SU-DHL-6 (cell line): Measurements from ENCODE around the gene FAM135A.

Source experiments
- H2AFZ ChIP-seq: fragments of 200-600 bp; sonication (generic); 2 replicates; pipeline ENCODE4 v1.6.1; 2014; ENCODE audit warnings: low read depth, mild to moderate bottlenecking, moderate library complexity, mixed read lengths, antibody characterized with exemption, low read length; ENCODE audit not compliant: severe bottlenecking
- H3F3A ChIP-seq: fragments of 200-600 bp; shearing (Covaris generic); 2 replicates; pipeline ENCODE4 v1.6.0; 2016; ENCODE audit warnings: antibody characterized with exemption, mild to moderate bottlenecking; ENCODE audit not compliant: insufficient read depth
- H3K27ac ChIP-seq: fragments of 200-600 bp; sonication (generic); 2 replicates; pipeline ENCODE4 v1.5.1; 2016; ENCODE audit warnings: low read depth, mild to moderate bottlenecking, low read length, moderate library complexity, mixed read lengths
- H3K27me3 ChIP-seq: fragments of 200-600 bp; sonication (generic), shearing (Covaris generic); 2 replicates; pipeline ENCODE4 v1.6.0; 2014; ENCODE audit warnings: mild to moderate bottlenecking, low read length
- H3K36me3 ChIP-seq: fragments of 200-600 bp; sonication (generic); 2 replicates; pipeline ENCODE4 v1.6.1; 2014; ENCODE audit warnings: mild to moderate bottlenecking, low read length, mixed read lengths
- H3K4me2 ChIP-seq: fragments of 300-600, 200-600 bp; shearing (Covaris generic), sonication (generic); 2 replicates; pipeline ENCODE4 v1.6.0; 2014; ENCODE audit warnings: low read length, low read depth, mild to moderate bottlenecking; ENCODE audit not compliant: poor library complexity, severe bottlenecking
- H3K4me3 ChIP-seq: fragments of 200-600 bp; sonication (generic); 2 replicates; pipeline ENCODE4 v1.5.1; 2014; ENCODE audit warnings: antibody characterized with exemption, low read length, mild to moderate bottlenecking, mixed read lengths; ENCODE audit not compliant: insufficient read depth, poor library complexity, severe bottlenecking
- H3K79me2 ChIP-seq: fragments of 200-600 bp; sonication (generic); 2 replicates; pipeline ENCODE4 v1.6.1; 2014; ENCODE audit warnings: mild to moderate bottlenecking, low read length, moderate library complexity; ENCODE audit not compliant: insufficient read depth
- H3K9ac ChIP-seq: fragments of 200-600 bp; sonication (generic); 2 replicates; pipeline ENCODE4 v1.7.0; 2014; ENCODE audit warnings: mild to moderate bottlenecking, low read length
- H3K9me2 ChIP-seq: fragments of 200-600 bp; sonication (generic); replicated peaks from 2 replicates; pipeline ENCODE4 v1.6.1; 2014; ENCODE audit warnings: low read length; ENCODE audit not compliant: insufficient read depth
- H3K9me3 ChIP-seq: fragments of 200-600 bp; sonication (generic); 2 replicates; pipeline ENCODE4 v1.6.1; 2014; ENCODE audit warnings: low read length, mixed read lengths; ENCODE audit not compliant: insufficient read depth
- H4K20me1 ChIP-seq: fragments of 200-600 bp; sonication (generic); 2 replicates; pipeline ENCODE4 v1.6.1; 2014; ENCODE audit warnings: low read depth, mild to moderate bottlenecking, antibody characterized with exemption, low read length, moderate library complexity, mixed read lengths
- CTCF ChIP-seq: fragments of 200-600 bp; sonication (generic); IDR thresholded peaks from one replicate; pipeline ENCODE4 v1.5.1; 2017; ENCODE audit warnings: antibody characterized with exemption, mild to moderate bottlenecking, low read length, moderate library complexity; ENCODE audit not compliant: insufficient read depth, poor library complexity, severe bottlenecking
- EZH2phosphoT487 ChIP-seq: fragments of 200-600 bp; sonication (generic), shearing (Covaris generic); conservative IDR thresholded peaks from 2 replicates; pipeline ENCODE4 v1.6.1; 2018; ENCODE audit warnings: mild to moderate bottlenecking, antibody characterized with exemption, low read length, moderate library complexity, mixed read lengths

FAM135A gene

DNA sequence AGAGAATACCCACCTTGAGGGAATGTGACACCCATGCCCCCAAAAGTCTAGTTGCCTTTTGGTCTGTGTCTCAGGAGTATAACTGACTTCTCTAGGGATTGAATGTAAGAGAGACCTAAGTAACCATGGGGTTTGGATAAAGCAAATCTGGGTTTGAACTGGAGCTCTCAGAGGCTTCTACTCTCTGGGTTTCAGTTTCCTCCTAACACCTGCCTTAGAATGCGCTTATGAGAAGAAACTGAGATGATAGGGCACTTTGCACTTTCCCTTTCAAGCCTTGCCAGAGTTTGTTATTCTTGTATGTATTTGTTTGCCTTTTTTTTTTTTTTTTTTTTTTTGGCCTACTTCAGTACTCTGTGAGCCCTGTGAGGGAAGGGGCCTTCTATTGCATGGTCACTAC is 172.8 kb downstream of the FAM135A start:
- H3K9me2 ChIP-seq, result no peaks in the 10 kb centered on the region
- no peaks in the 10 kb centered on the region; the same call in none of the 2 replicates for H3K36me3 ChIP-seq
- H4K20me1 ChIP-seq, result no peaks in the 10 kb centered on the region
- TF ChIP-seq CTCF, result no peak
- no peak for TF ChIP-seq EZH2phosphoT487
- no peak overlapping the region for H3K4me2 ChIP-seq
- H3F3A ChIP-seq, result no peaks in the 10 kb centered on the region
- H3K9ac ChIP-seq, result no peak overlapping the region
- H3K79me2 ChIP-seq, result no peaks in the 10 kb centered on the region
- no peaks in the 10 kb centered on the region for H3K9me3 ChIP-seq
- no peaks in the 10 kb centered on the region for H3K27me3 ChIP-seq
- no peak overlapping the region for H2AFZ ChIP-seq
- H3K4me3 ChIP-seq, result no peak overlapping the region
- H3K27ac ChIP-seq, result no peak overlapping the region

DNA sequence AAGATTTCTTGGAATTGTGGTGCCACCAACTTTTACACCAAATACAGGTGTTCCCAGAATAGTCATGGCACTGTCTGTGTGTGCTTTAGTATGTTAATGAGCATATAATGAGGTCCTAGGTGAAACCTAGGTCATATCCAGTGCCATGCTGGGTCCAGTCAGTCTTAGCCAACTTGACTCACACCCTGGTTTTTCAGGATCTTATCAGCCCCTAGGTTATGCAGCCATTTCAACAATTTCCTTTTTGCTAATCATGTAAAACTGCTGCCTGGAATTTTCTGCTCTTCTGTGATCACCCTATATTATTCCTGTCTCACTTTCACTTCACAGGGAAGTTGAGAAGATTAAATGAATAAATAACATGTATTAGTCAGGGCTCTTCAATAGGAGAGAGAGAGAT is 177.1 kb downstream of the FAM135A start:
- Histone ChIP-seq H3K9me3 (no peaks in the 10 kb centered on the region), H3K9ac (no peak overlapping the region), H3K79me2 (no peaks in the 10 kb centered on the region), H3K36me3 (no peaks in the 10 kb centered on the region; the same call in 1 of the 2 replicates), H3F3A (no peaks in the 10 kb centered on the region), H3K9me2 (no peaks in the 10 kb centered on the region), H3K27me3 (no peaks in the 10 kb centered on the region), H4K20me1 (no peaks in the 10 kb centered on the region), H2AFZ (no peak overlapping the region), H3K4me2 (no peak overlapping the region), H3K4me3 (no peak overlapping the region), H3K27ac (no peak overlapping the region)
- TF ChIP-seq EZH2phosphoT487 (no peak), CTCF (no peak)

DNA sequence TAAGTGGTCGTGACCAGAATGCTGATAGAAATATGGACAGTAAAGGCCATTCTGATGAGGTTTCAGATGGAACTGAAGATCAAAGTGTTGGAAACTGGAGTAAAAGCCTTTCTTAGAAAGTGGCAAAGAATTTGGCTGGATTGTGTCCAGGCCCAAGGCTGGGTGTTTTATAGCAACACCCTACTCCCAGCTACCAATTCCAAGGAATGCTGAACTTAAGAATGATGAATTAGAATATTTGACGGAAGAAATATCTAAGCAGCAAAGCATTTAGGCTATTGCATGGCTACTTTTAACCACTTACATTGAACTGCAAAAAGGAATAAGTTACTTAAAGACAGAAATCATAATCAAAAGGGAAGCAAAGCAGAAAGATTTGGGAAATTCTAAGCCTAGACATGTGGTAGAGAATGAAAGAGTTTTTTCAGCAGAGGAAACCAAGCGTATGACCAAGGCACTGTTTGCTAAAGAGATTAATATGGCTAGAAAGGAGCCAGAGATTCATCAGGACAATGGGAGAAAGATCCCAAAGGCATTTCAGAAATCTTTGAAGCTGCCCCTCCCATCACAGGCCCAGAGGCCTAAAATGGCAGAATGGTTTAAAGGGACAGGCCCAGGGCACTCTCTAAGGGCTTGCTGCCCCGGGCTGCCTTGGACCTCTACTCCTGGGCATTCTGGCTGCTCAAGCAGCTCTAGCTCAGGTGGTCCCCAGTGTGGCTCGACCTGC is 179.2 kb downstream of the FAM135A start:
- H3F3A ChIP-seq, result no peaks in the 10 kb centered on the region
- H3K4me2 ChIP-seq, result no peak overlapping the region
- H3K79me2 ChIP-seq, result no peaks in the 10 kb centered on the region
- H3K27ac ChIP-seq, result no peak overlapping the region
- TF ChIP-seq CTCF (no peak), EZH2phosphoT487 (no peak)
- no peak overlapping the region for H3K9ac ChIP-seq
- H2AFZ ChIP-seq, result no peak overlapping the region
- H3K27me3 ChIP-seq, result no peaks in the 10 kb centered on the region
- H3K36me3 ChIP-seq, result no peaks in the 10 kb centered on the region
- H3K9me3 ChIP-seq, result no peaks in the 10 kb centered on the region
- no peaks in the 10 kb centered on the region for H4K20me1 ChIP-seq
- no peaks in the 10 kb centered on the region for H3K9me2 ChIP-seq
- H3K4me3 ChIP-seq, result no peak overlapping the region
